Measurements from ENCODE around the gene MRGPRX1.

Gene MRGPRX1

DNA sequence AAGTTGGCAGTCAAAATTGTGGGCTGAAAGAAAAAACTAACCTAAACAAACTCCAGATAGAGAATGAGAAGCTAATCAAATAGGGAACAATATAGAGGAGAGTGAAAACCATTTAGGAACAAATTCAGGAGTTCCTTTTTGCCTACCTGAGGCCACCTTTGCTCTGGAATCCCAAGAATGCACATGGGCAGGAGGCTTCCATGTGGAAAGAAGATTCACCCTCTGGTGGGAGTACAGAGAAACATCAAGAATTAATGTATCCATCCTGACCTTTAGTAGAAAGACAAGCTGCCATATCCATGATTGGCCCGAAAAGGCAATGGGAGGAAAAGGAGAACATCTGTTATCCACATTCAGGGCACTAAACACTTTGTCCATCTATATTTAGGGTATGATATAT is 35.0 kb upstream of the MRGPRX1 start:
- TF ChIP-seq POLR2AphosphoS5 (IDR thresholded peaks at IDR 0.05; ENCODE audit: low read depth, low read length) (no peak), SIN3A (IDR thresholded peaks at IDR 0.05; ENCODE audit: borderline replicate concordance, insufficient read depth, low read length) (no peak), TAF1 (IDR thresholded peaks at IDR 0.05; ENCODE audit: borderline replicate concordance, insufficient read depth, low read length) (no peak), FOXP2 (optimal IDR thresholded peaks at IDR 0.05; ENCODE audit: borderline replicate concordance, extremely low read depth, extremely low read length, insufficient read depth) (no peak)
- TF ChIP-seq, protein P1, sequence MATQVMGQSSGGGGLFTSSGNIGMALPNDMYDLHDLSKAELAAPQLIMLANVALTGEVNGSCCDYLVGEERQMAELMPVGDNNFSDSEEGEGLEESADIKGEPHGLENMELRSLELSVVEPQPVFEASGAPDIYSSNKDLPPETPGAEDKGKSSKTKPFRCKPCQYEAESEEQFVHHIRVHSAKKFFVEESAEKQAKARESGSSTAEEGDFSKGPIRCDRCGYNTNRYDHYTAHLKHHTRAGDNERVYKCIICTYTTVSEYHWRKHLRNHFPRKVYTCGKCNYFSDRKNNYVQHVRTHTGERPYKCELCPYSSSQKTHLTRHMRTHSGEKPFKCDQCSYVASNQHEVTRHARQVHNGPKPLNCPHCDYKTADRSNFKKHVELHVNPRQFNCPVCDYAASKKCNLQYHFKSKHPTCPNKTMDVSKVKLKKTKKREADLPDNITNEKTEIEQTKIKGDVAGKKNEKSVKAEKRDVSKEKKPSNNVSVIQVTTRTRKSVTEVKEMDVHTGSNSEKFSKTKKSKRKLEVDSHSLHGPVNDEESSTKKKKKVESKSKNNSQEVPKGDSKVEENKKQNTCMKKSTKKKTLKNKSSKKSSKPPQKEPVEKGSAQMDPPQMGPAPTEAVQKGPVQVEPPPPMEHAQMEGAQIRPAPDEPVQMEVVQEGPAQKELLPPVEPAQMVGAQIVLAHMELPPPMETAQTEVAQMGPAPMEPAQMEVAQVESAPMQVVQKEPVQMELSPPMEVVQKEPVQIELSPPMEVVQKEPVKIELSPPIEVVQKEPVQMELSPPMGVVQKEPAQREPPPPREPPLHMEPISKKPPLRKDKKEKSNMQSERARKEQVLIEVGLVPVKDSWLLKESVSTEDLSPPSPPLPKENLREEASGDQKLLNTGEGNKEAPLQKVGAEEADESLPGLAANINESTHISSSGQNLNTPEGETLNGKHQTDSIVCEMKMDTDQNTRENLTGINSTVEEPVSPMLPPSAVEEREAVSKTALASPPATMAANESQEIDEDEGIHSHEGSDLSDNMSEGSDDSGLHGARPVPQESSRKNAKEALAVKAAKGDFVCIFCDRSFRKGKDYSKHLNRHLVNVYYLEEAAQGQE (IDR thresholded peaks at IDR 0.05; ENCODE audit: insufficient read depth in 1 of 2, low read depth in 2 of 2, low read length in 2 of 2), result no peak

DNA sequence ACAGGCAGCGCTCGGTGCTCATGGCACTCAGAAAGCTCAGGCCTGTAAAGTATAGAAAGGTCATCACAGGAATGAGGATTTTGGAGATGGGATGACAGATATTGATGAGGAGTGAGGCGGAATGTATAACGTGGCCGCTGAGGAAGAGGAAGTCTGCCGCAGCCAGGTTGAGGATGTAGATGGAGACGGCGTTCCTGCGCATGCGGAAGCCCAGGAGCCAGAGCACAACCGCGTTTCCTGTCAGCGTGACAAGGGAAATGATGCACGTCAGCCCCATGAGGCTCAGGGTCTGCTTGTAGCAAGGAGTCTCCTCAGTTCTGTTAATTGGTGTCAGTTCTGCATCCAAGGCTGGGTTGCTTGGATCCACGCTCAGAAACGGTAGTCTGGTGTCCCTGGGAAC is 33.1 kb upstream of the MRGPRX1 start:
- TF ChIP-seq SIN3A (IDR thresholded peaks at IDR 0.05; ENCODE audit: borderline replicate concordance, insufficient read depth, low read length) (no peak), TAF1 (IDR thresholded peaks at IDR 0.05; ENCODE audit: borderline replicate concordance, insufficient read depth, low read length) (no peak), POLR2AphosphoS5 (IDR thresholded peaks at IDR 0.05; ENCODE audit: low read depth, low read length) (no peak), FOXP2 (optimal IDR thresholded peaks at IDR 0.05; ENCODE audit: borderline replicate concordance, extremely low read depth, extremely low read length, insufficient read depth) (no peak)
- TF ChIP-seq, protein P1 (IDR thresholded peaks at IDR 0.05; ENCODE audit: insufficient read depth in 1 of 2, low read depth in 2 of 2, low read length in 2 of 2), result no peak

GRCh38 chr11:18969720-18970119 is 30.5 kb upstream of the MRGPRX1 start:
- TF ChIP-seq, protein P1 (IDR thresholded peaks at IDR 0.05; ENCODE audit: insufficient read depth in 1 of 2, low read depth in 2 of 2, low read length in 2 of 2), result no peak
- no peak for TF ChIP-seq TAF1 (IDR thresholded peaks at IDR 0.05; ENCODE audit: borderline replicate concordance, insufficient read depth, low read length)
- no peak for TF ChIP-seq SIN3A (IDR thresholded peaks at IDR 0.05; ENCODE audit: borderline replicate concordance, insufficient read depth, low read length)
- no peak for TF ChIP-seq FOXP2 (optimal IDR thresholded peaks at IDR 0.05; ENCODE audit: borderline replicate concordance, extremely low read depth, extremely low read length, insufficient read depth)
- no peak for TF ChIP-seq POLR2AphosphoS5 (IDR thresholded peaks at IDR 0.05; ENCODE audit: low read depth, low read length)

DNA sequence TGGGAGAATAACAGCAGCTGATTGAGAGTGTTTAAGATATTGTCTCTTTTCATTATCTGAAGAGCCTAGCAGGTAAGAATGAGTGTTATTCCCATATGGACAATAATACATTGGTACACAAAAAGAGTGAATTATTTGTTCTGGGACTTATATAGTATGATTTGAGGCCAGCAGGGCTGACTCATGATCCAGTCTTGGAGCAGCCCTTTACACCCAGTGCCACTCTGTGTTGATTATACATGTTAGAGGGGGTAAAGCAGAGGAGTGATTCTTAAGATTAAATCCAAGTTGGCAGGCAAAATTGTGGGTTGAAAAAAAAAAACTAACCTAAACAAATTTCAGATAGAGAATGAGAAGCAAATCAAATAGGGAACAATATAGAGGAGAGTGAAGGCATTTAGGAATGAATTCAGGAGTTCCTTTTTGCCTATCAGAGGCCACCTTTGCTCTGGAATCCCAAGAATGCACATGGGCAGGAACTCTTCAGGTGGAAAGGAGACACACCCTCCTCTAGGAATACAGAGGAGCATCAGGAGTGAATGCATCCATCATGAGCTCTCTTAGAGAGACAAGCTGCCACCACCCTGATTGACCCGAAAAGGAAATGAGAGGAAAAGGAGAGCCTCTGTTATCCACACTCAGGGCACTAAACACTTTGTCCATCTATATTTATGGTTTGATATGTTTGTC is 19.2 kb upstream of the MRGPRX1 start:
- no peak for TF ChIP-seq SIN3A (IDR thresholded peaks at IDR 0.05; ENCODE audit: borderline replicate concordance, insufficient read depth, low read length)
- no peak for TF ChIP-seq POLR2AphosphoS5 (IDR thresholded peaks at IDR 0.05; ENCODE audit: low read depth, low read length)
- TF ChIP-seq TAF1 (IDR thresholded peaks at IDR 0.05; ENCODE audit: borderline replicate concordance, insufficient read depth, low read length), result no peak
- TF ChIP-seq, protein P1 (IDR thresholded peaks at IDR 0.05; ENCODE audit: insufficient read depth in 1 of 2, low read depth in 2 of 2, low read length in 2 of 2), result no peak
- TF ChIP-seq FOXP2 (optimal IDR thresholded peaks at IDR 0.05; ENCODE audit: borderline replicate concordance, extremely low read depth, extremely low read length, insufficient read depth), result no peak

All from PFSK-1 (cell line).